H1 (cell line): Measurements from ENCODE around the gene CASTOR1. TPM values are rescaled to one million over a fixed set of nuclear protein-coding genes. Genes with fewer than 3 reads are reported as not detected.

Experiments used
- CTCF ChIA-PET: fragments of 300-600 bp; sonication (Branson Sonifier 250); formaldehyde crosslinking; loops from one replicate; lab custom pipeline; 2021; ENCODE audit not compliant: partially characterized antibody; lab: Charles Lee
- POLR2A ChIA-PET: fragments of 300-600 bp; sonication (Branson Sonifier 250); formaldehyde crosslinking; loops from one replicate; lab custom pipeline; 2021; ENCODE audit warnings: inconsistent platforms; ENCODE audit not compliant: partially characterized antibody; lab: Charles Lee
- DNase-seq, 2 experiments: peaks; one replicate each; pipeline versions ENCODE4 v3.0.0 to v3.0.0-alpha.2; 2010 to 2022; ENCODE audit warnings: low spot score in 2 of 2, low read depth in 1 of 2, mixed read lengths in 1 of 2
- FAIRE-seq: peaks from 2 replicates; lab custom pipeline; 2011; peaks lifted over from hg19 to GRCh38; lab: Jason Lieb, UNC
- H2AFZ ChIP-seq: 2 replicates; pipeline ENCODE4 v1.8.1; 2012; ENCODE audit warnings: low read length, inconsistent platforms
- H2AK5ac ChIP-seq: 2 replicates; pipeline ENCODE4 v1.6.1; 2013; ENCODE audit warnings: low read depth, low read length
- H2BK120ac ChIP-seq: replicated peaks from 2 replicates; pipeline ENCODE3; 2013; ENCODE audit warnings: low read depth, low read length, inconsistent platforms
- H2BK12ac ChIP-seq: 2 replicates; pipeline ENCODE4 v1.6.1; 2013; ENCODE audit warnings: low read depth, low read length
- H2BK15ac ChIP-seq: 2 replicates; pipeline ENCODE4 v1.6.1; 2013; ENCODE audit warnings: low read length
- H2BK20ac ChIP-seq: 2 replicates; pipeline ENCODE4 v1.6.1; 2013; ENCODE audit warnings: low read length
- H2BK5ac ChIP-seq: 2 replicates; pipeline ENCODE4 v1.6.1; 2013; ENCODE audit warnings: low read depth, low read length
- H3K14ac ChIP-seq: 2 replicates; pipeline ENCODE4 v1.6.1; 2013; ENCODE audit warnings: inconsistent platforms; ENCODE audit not compliant: insufficient read length
- H3K18ac ChIP-seq: 2 replicates; pipeline ENCODE4 v1.6.1; 2013; ENCODE audit warnings: low read length; ENCODE audit errors: extremely low read depth
- H3K23ac ChIP-seq: 2 replicates; pipeline ENCODE4 v1.6.1; 2013; ENCODE audit warnings: inconsistent platforms; ENCODE audit not compliant: insufficient read length
- H3K23me2 ChIP-seq: 2 replicates; pipeline ENCODE4 v1.6.1; 2013; ENCODE audit warnings: low read depth, low read length
- H3K27ac ChIP-seq: 2 replicates; pipeline ENCODE4 v1.6.1; 2011; ENCODE audit warnings: low read depth, low read length, inconsistent platforms
- H3K27me3 ChIP-seq, 4 experiments: replicated peaks in 1 of 4; 1 replicate in 1 of 4; 2 replicates in 3 of 4; pipeline versions ENCODE4 v1.6.1 to v1.8.1; 2011 to 2013; ENCODE audit warnings: low read length in 3 of 4, mild to moderate bottlenecking in 3 of 4, inconsistent platforms in 2 of 4, mixed read lengths in 2 of 4, moderate library complexity in 1 of 4; ENCODE audit not compliant: control insufficient read depth in 3 of 4, insufficient read depth in 3 of 4; ENCODE audit errors: extremely low read depth in 1 of 4
- H3K36me3 ChIP-seq, 4 experiments: 2 replicates each; pipeline versions ENCODE4 v1.6.1 to v1.8.1; 2011 to 2013; ENCODE audit warnings: mild to moderate bottlenecking in 4 of 4, low read length in 3 of 4, moderate library complexity in 2 of 4, control low read depth in 1 of 4, inconsistent platforms in 1 of 4; ENCODE audit not compliant: insufficient read depth in 4 of 4, control insufficient read depth in 2 of 4
- H3K4ac ChIP-seq: replicated peaks from 2 replicates; pipeline ENCODE3; 2013; ENCODE audit warnings: low read length, low read depth, mixed read lengths, inconsistent platforms; ENCODE audit not compliant: insufficient read length
- H3K4me1 ChIP-seq, 4 experiments: replicated peaks in 1 of 4; 1 replicate in 1 of 4; 2 replicates in 3 of 4; pipeline versions ENCODE4 v1.6.1 to v1.8.1; 2011 to 2013; ENCODE audit warnings: low read length in 3 of 4, inconsistent platforms in 2 of 4, mixed read lengths in 1 of 4; ENCODE audit not compliant: insufficient read depth in 4 of 4, control insufficient read depth in 3 of 4
- H3K4me2 ChIP-seq, 2 experiments: 2 replicates each; pipeline versions ENCODE4 v1.6.1 to v1.8.1; 2011 to 2013; ENCODE audit warnings: low read depth in 2 of 2, low read length in 2 of 2, control low read depth in 1 of 2, inconsistent platforms in 1 of 2, mild to moderate bottlenecking in 1 of 2; ENCODE audit not compliant: insufficient read depth in 1 of 2
- H3K4me3 ChIP-seq, 4 experiments: fragments of 200-600, 300-600 bp in 1 of 4; sonication (generic), shearing (Covaris generic), sonication (Bioruptor Twin) in 1 of 4; 2 replicates each; pipeline versions ENCODE4 v1.5.1 to v1.8.1; 2011 to 2016; ENCODE audit warnings: low read length in 4 of 4, low read depth in 3 of 4, control low read depth in 2 of 4, inconsistent platforms in 2 of 4, mild to moderate bottlenecking in 2 of 4, mixed read lengths in 1 of 4, moderate library complexity in 1 of 4; ENCODE audit not compliant: insufficient read depth in 2 of 4; ENCODE audit errors: extremely low read depth in 1 of 4
- H3K56ac ChIP-seq: replicated peaks from 2 replicates; pipeline ENCODE3; 2013; ENCODE audit warnings: low read depth, mild to moderate bottlenecking, mixed read lengths, low read length, inconsistent platforms; ENCODE audit not compliant: insufficient read length
- H3K79me1 ChIP-seq: 2 replicates; pipeline ENCODE4 v1.6.1; 2013; ENCODE audit warnings: low read depth, low read length, control low read depth
- H3K79me2 ChIP-seq, 2 experiments: 2 replicates each; pipeline versions ENCODE4 v1.6.1 to v1.8.1; 2012 to 2013; ENCODE audit warnings: low read length in 2 of 2, mild to moderate bottlenecking in 2 of 2, inconsistent platforms in 1 of 2; ENCODE audit not compliant: insufficient read depth in 2 of 2, control insufficient read depth in 1 of 2
- H3K9ac ChIP-seq, 4 experiments: replicated peaks in 1 of 4; 1 replicate in 1 of 4; 2 replicates in 3 of 4; pipeline versions ENCODE4 v1.6.1 to v1.8.1; 2011 to 2013; ENCODE audit warnings: low read depth in 3 of 4, low read length in 3 of 4, control low read depth in 2 of 4, mild to moderate bottlenecking in 2 of 4, moderate library complexity in 2 of 4, inconsistent platforms in 1 of 4; ENCODE audit errors: extremely low read depth in 1 of 4
- H3K9me3 ChIP-seq, 2 experiments: 2 replicates each; pipeline versions ENCODE4 v1.6.1 to v1.8.1; 2012 to 2013; ENCODE audit warnings: mild to moderate bottlenecking in 2 of 2, moderate library complexity in 2 of 2, control low read depth in 1 of 2, inconsistent platforms in 1 of 2, low read depth in 1 of 2, low read length in 1 of 2, mixed read lengths in 1 of 2; ENCODE audit not compliant: insufficient read depth in 2 of 2
- H4K20me1 ChIP-seq, 2 experiments: replicated peaks in 1 of 2; 2 replicates each; pipeline versions ENCODE3 to v1.8.1; 2011 to 2013; ENCODE audit warnings: inconsistent platforms in 2 of 2, low read length in 2 of 2, mild to moderate bottlenecking in 1 of 2; ENCODE audit not compliant: insufficient read depth in 2 of 2, control insufficient read depth in 1 of 2
- H4K5ac ChIP-seq: 2 replicates; pipeline ENCODE4 v1.6.1; 2013; ENCODE audit warnings: low read length, low read depth, mixed read lengths, inconsistent platforms; ENCODE audit not compliant: insufficient read length
- H4K8ac ChIP-seq: 2 replicates; pipeline ENCODE4 v1.8.0; 2013; ENCODE audit warnings: mild to moderate bottlenecking, moderate library complexity, low read length, inconsistent platforms; ENCODE audit not compliant: insufficient read depth; ENCODE audit errors: extremely low read depth
- H4K91ac ChIP-seq: replicated peaks from 2 replicates; pipeline ENCODE3; 2013; ENCODE audit warnings: low read length, mixed read lengths, inconsistent platforms; ENCODE audit not compliant: insufficient read length
- CREB1 ChIP-seq: IDR thresholded peaks from 2 replicates; pipeline ENCODE4 v1.6.1; 2012; ENCODE audit warnings: inconsistent platforms
- EP300 ChIP-seq, 2 experiments: IDR thresholded peaks; 1 replicate in 1 of 2; 2 replicates in 1 of 2; pipeline ENCODE4 v1.6.1; 2011 to 2012; ENCODE audit warnings: low read depth in 2 of 2, low read length in 2 of 2, mild to moderate bottlenecking in 2 of 2, borderline replicate concordance in 1 of 2, inconsistent platforms in 1 of 2, moderate library complexity in 1 of 2
- MAFK ChIP-seq: IDR thresholded peaks from 2 replicates; pipeline ENCODE4 v1.6.1; 2012; ENCODE audit warnings: low read depth, mild to moderate bottlenecking, improper control_type of control experiment, low read length
- PHF8 ChIP-seq: fragments of 200-600 bp; sonication (generic); conservative IDR thresholded peaks from 2 replicates; pipeline ENCODE4 v1.7.1; 2012; ENCODE audit warnings: low read depth, mild to moderate bottlenecking, inconsistent platforms, low read length, moderate library complexity
- SUZ12 ChIP-seq: fragments of 200-600 bp; sonication (generic); IDR thresholded peaks from 2 replicates; pipeline ENCODE4 v1.6.1; 2012; ENCODE audit warnings: mild to moderate bottlenecking, inconsistent platforms, low read length, moderate library complexity, mixed read lengths
- TCF12 ChIP-seq: IDR thresholded peaks from 2 replicates; pipeline ENCODE4 v1.6.1; 2011; ENCODE audit warnings: low read depth, mild to moderate bottlenecking, low read length
- TEAD4 ChIP-seq: IDR thresholded peaks from 2 replicates; pipeline ENCODE4 v1.6.1; 2012; ENCODE audit warnings: low read depth, low read length, inconsistent platforms, mixed read lengths
- WGBS, 2 experiments: shearing (Covaris generic) in 1 of 2; methylation state at CpG; one replicate each; pipeline versions ENCODE4 v1.1.6 to v1.1.7; 2013 to 2015; ENCODE audit warnings: low lambda C conversion rate in 2 of 2, mixed read lengths in 2 of 2, inconsistent platforms in 1 of 2, low coverage in 1 of 2, missing lambda C conversion rate in 1 of 2; ENCODE audit not compliant: insufficient replicate concordance in 2 of 2, insufficient coverage in 1 of 2, insufficient read length in 1 of 2; ENCODE audit errors: extremely low coverage in 1 of 2, missing lambda C conversion rate in 1 of 2; 5-methylcytosine and 5-hydroxymethylcytosine counted together
- polyA plus RNA-seq, 7 experiments: library from polyadenylated mRNA; depleted of rRNA in 3 of 7; stranded (reverse) in 5 of 7; unstranded in 2 of 7; fragments of >200 nt in 5 of 7; fragments of 200-250 nt in 2 of 7; gene quantifications; 1 replicate in 5 of 7; 2 replicates in 1 of 7; 4 replicates in 1 of 7; pipeline versions ENCODE4 v1.2.1 to v1.2.3, GENCODE V29; 2011 to 2013; ENCODE audit warnings: missing spikeins in 2 of 7, mixed read lengths in 2 of 7
- total RNA-seq: library from RNA; stranded (reverse); fragmentation: NEBNext Ultra II Directional; extraction: Animal tissue kit (Norgen Biotek cat#: 25700); gene quantifications from 2 replicates; pipeline ENCODE4 v1.2.1, GENCODE V29; 2021
- TF ChIP-seq, protein P1 (sequence below): IDR thresholded peaks from 2 replicates; pipeline ENCODE4 v1.6.1; 2011; ENCODE audit warnings: low read length, improper control_type of control experiment

The CASTOR1 gene
- total and polyA plus RNA-seq, 2 of the 8 experiments (the other 6 are each of a cell fraction or from before 2014, with no cell fraction given): 10.3 to 36.0 TPM

DNA sequence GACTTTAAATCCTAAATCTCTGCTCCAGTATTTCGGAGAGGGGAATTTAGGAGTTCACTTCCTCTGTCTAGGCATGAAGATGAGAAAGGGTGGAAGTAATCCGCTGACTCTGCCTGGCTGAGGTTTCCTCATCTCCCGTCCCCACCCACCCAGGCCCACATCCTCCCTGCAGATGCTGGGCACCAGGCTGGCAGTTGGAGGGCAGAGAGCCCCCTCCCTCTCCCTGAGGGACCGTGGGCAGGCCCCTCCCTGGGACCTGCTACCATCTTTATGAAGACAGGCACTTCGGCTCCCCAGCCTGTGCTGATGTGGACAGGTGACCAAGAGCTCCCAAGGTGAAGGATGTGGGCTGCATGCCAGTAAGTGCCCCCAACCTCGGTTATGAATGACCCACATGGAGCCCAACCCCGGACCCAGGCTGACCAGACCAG, 6.7 kb downstream of the CASTOR1 start:
- Histone ChIP-seq H3K9me3 (no peaks in the 10 kb centered on the region), H2BK12ac (no peak overlapping the region), H2BK15ac (no peak overlapping the region), H3K18ac (no peak overlapping the region), H2AFZ (no peak overlapping the region), H3K4me3 (no peak overlapping the region), H3K23ac (no peak overlapping the region), H2BK120ac (no peak overlapping the region), H3K56ac (no peak overlapping the region), H3K27me3 (no peaks in the 10 kb centered on the region), H2BK5ac (no peak overlapping the region), H3K27ac (no peak overlapping the region), H4K5ac (no peak overlapping the region), H2AK5ac (no peak overlapping the region)
- DNase-seq: no peak
- CTCF ChIA-PET: interaction anchor here (0.5 to 1.3 kb wide), 4 partner anchors 40 to 1795 kb away, joined by 3 read pairs; no protein-coding TSS in a partner anchor
- TF ChIP-seq TCF12: no peak
- no peak for TF ChIP-seq SUZ12
- no peak for TF ChIP-seq PHF8
- no peak for TF ChIP-seq TEAD4
- TF ChIP-seq, protein P1, sequence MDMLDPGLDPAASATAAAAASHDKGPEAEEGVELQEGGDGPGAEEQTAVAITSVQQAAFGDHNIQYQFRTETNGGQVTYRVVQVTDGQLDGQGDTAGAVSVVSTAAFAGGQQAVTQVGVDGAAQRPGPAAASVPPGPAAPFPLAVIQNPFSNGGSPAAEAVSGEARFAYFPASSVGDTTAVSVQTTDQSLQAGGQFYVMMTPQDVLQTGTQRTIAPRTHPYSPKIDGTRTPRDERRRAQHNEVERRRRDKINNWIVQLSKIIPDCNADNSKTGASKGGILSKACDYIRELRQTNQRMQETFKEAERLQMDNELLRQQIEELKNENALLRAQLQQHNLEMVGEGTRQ: no peak
- TF ChIP-seq CREB1: no peak
- no peak for TF ChIP-seq MAFK
- no peak for TF ChIP-seq EP300 (IDR thresholded peaks at IDR 0.05; ENCODE audit: borderline replicate concordance in 1 of 2, low read depth in 2 of 2, low read length in 2 of 2)
- TF ChIP-seq, all 59 proteins: peak for 0
- 89% methylated on average over 5 of the region's 7 CpGs; no CpG with 5 or more reads in 1 of the 2 experiments for WGBS, 2 experiments
- Histone ChIP-seq H3K23me2 (no peaks in the 10 kb centered on the region; the same call in 1 of the 2 replicates), H3K14ac (no peak overlapping the region), H3K4me2 (no peak overlapping the region), H3K4me1 (peaks cover 0 to 7% (median 3%) of the 10 kb centered on the region in 4 experiments; a peak in 3 of 7 replicates), H3K79me1 (no peaks in the 10 kb centered on the region), H3K36me3 (no peaks in the 10 kb centered on the region), H4K8ac (no peak overlapping the region), H3K79me2 (no peaks in the 10 kb centered on the region), H3K4ac (no peak overlapping the region), H4K20me1 (peaks cover 0 to 4% of the 10 kb centered on the region in 2 experiments), H4K91ac (no peak overlapping the region), H2BK20ac (no peak overlapping the region), H3K9ac (no peak overlapping the region)
- POLR2A ChIA-PET: interaction anchor here (1.0 kb wide), 1 partner anchor 31 kb away, joined by 4 read pairs; no protein-coding TSS in a partner anchor
- no peak for FAIRE-seq
